Chondrocyte (in vitro differentiated cells): ENCODE data around the gene ANK2. TPM values are rescaled to one million over a fixed set of nuclear protein-coding genes. Genes with fewer than 3 reads are reported as not detected.
"Not testable (repeated sequence)": the region's sequence is repeated elsewhere in the genome, so short reads cannot be mapped to it uniquely, and the experiment has no call there.

Experiments used
- DNase-seq: peaks from one replicate; pipeline ENCODE4 v3.0.0; 2021; ENCODE audit warnings: mixed read lengths, low spot score
- H3K27ac Mint-ChIP-seq: one replicate; pipeline ENCODE4 v1.8.0; 2021; ENCODE audit warnings: mild to moderate bottlenecking, moderate library complexity, mixed read lengths; ENCODE audit not compliant: unreplicated experiment
- H3K27me3 Mint-ChIP-seq: 2 replicates; pipeline ENCODE4 v1.8.0; 2021; ENCODE audit warnings: low read depth, mixed read lengths
- H3K36me3 Mint-ChIP-seq: 2 replicates; pipeline ENCODE4 v1.8.0; 2021; ENCODE audit warnings: low read depth, mixed read lengths
- H3K4me1 Mint-ChIP-seq: 2 replicates; pipeline ENCODE4 v1.8.0; 2021; ENCODE audit warnings: low read depth, mild to moderate bottlenecking, mixed read lengths
- H3K4me3 Mint-ChIP-seq: one replicate; pipeline ENCODE4 v1.8.0; 2021; ENCODE audit warnings: mild to moderate bottlenecking, moderate library complexity, mixed read lengths; ENCODE audit not compliant: unreplicated experiment
- H3K9me3 Mint-ChIP-seq: 2 replicates; pipeline ENCODE4 v1.8.0; 2021; ENCODE audit warnings: low read depth, mixed read lengths
- total RNA-seq: library from RNA; stranded (reverse); gene quantifications from 3 replicates; pipeline ENCODE4 v1.2.1, GENCODE V29; 2021
- TF ChIP-seq, protein P1 (sequence below): fragments of 200-600 bp; sonication (generic); IDR thresholded peaks from 2 replicates; pipeline ENCODE4 v1.5.0; 2021; ENCODE audit warnings: antibody characterized with exemption, mild to moderate bottlenecking, moderate library complexity

ANK2 gene
- total RNA-seq, 1 donor from 2014 or later, result 71.2 TPM

- H3K4me3 Mint-ChIP-seq, result no peak overlapping the region
- no peaks in the 10 kb centered on the region for H3K4me1 Mint-ChIP-seq
- peaks cover 4% of the 10 kb centered on the region for H3K36me3 Mint-ChIP-seq
- DNase-seq, result no peak
- TF ChIP-seq, protein P1, sequence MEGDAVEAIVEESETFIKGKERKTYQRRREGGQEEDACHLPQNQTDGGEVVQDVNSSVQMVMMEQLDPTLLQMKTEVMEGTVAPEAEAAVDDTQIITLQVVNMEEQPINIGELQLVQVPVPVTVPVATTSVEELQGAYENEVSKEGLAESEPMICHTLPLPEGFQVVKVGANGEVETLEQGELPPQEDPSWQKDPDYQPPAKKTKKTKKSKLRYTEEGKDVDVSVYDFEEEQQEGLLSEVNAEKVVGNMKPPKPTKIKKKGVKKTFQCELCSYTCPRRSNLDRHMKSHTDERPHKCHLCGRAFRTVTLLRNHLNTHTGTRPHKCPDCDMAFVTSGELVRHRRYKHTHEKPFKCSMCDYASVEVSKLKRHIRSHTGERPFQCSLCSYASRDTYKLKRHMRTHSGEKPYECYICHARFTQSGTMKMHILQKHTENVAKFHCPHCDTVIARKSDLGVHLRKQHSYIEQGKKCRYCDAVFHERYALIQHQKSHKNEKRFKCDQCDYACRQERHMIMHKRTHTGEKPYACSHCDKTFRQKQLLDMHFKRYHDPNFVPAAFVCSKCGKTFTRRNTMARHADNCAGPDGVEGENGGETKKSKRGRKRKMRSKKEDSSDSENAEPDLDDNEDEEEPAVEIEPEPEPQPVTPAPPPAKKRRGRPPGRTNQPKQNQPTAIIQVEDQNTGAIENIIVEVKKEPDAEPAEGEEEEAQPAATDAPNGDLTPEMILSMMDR, result no peak
- no peak overlapping the region for H3K27ac Mint-ChIP-seq
- H3K9me3 Mint-ChIP-seq, result peaks cover 7% of the 10 kb centered on the region
- no peaks in the 10 kb centered on the region for H3K27me3 Mint-ChIP-seq
Measured at GRCh38 chr4:113243312-113243711, 193.9 kb downstream of the ANK2 start.

DNA sequence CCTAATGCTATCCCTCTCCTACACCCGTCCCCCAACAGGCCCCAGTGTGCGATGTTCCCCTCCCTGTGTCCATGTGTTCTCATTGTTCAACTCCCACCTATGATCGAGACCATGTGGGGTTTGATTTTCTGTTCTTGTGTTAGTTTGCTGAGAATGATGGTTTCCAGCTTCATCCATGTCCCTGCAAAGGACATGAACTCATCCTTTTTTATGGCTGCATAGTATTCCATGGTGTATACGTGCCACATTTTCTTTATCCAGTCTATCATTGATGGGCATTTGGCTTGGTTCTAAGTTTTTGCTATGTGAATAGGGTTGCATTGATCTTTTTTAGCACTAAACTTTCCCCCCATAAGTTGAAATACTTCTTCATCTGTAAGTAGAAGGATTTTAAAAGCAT lies 195.3 kb downstream of the ANK2 start:
- H3K36me3 Mint-ChIP-seq, DNase-seq, H3K4me3 Mint-ChIP-seq, H3K27me3 Mint-ChIP-seq, H3K27ac Mint-ChIP-seq, H3K4me1 Mint-ChIP-seq, H3K9me3 Mint-ChIP-seq: not testable (repeated sequence)

DNA sequence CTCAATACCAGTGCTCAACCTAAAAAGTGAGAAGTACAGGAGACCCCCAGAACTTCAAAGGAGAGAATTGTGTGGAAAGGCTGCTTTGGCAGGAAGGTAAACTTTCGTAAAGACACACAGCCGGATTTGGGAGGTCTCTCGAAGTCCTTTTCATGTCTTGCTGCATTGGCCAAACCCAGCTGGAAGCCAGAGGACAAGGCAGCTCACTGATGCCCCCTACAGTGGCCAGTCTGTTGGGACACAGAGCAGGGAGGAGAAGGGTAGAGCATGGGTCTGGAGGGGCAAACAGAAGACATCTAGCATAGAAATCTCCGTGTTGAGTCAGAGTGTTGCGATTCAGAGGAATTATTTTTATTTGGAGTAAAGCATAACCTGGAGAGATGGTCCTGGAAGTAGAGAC lies 198.9 kb downstream of the ANK2 start:
- Mint-ChIP-seq H3K27ac (no peak overlapping the region), H3K36me3 (peaks cover 4% of the 10 kb centered on the region), H3K9me3 (peaks cover 7% of the 10 kb centered on the region), H3K4me3 (no peak overlapping the region), H3K27me3 (no peaks in the 10 kb centered on the region), H3K4me1 (no peaks in the 10 kb centered on the region)
- DNase-seq, result no peak
- TF ChIP-seq, protein P1, result peak; percentile 33

DNA sequence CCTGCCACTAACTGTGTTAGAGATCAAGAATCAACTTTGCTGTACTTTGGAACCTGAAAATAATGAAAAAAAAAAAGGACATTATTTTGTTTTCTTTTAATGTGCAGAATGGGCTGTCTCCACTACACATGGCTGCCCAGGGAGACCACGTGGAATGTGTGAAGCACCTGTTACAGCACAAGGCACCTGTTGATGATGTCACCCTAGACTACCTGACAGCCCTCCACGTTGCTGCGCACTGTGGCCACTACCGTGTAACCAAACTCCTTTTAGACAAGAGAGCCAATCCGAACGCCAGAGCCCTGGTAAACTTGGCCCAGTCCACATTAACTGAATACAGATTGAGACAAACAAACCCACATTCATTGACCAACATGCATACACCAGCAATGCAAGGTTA lies 206.2 kb downstream of the ANK2 start:
- Mint-ChIP-seq H3K27ac (no peak overlapping the region), H3K27me3 (no peaks in the 10 kb centered on the region), H3K4me1 (no peaks in the 10 kb centered on the region), H3K9me3 (no peaks in the 10 kb centered on the region), H3K4me3 (no peak overlapping the region), H3K36me3 (peaks cover 10% of the 10 kb centered on the region)
- no peak for DNase-seq
- TF ChIP-seq, protein P1, result no peak

- Mint-ChIP-seq H3K4me1 (no peaks in the 10 kb centered on the region), H3K36me3 (peaks cover 13% of the 10 kb centered on the region), H3K4me3 (no peak overlapping the region), H3K27ac (no peak overlapping the region), H3K9me3 (no peaks in the 10 kb centered on the region), H3K27me3 (no peaks in the 10 kb centered on the region)
- no peak for DNase-seq
- TF ChIP-seq, protein P1, result no peak
Measured at GRCh38 chr4:113256946-113257345, 207.5 kb downstream of the ANK2 start.

DNA sequence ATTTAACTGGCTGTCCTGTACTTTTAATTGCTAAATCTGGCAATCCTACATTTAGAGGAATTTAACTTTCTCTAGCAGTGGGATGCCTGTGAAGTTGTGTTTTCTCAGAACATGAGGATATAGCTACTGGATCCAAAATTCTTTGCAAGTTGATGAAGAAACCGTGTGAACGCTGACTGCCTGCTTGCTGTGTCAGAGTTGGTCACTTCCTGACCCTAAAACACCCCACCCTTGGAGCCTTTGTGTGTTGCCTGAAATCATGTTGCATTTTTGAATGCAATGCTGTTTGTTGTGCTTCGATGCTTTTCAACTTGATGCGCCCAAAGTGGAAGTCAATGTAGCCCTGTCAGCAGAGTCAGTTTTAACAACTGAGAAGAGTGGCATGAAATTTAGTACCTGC lies 211.2 kb downstream of the ANK2 start:
- H3K27ac Mint-ChIP-seq, result no peak overlapping the region
- no peaks in the 10 kb centered on the region for H3K4me1 Mint-ChIP-seq
- H3K4me3 Mint-ChIP-seq, result no peak overlapping the region
- TF ChIP-seq, protein P1, result no peak
- no peaks in the 10 kb centered on the region for H3K27me3 Mint-ChIP-seq
- no peak for DNase-seq
- peaks cover 21% of the 10 kb centered on the region for H3K36me3 Mint-ChIP-seq
- no peaks in the 10 kb centered on the region for H3K9me3 Mint-ChIP-seq
